DND-41 (cell line): ENCODE data around the gene MAP4.

ENCODE experiments used
- ATAC-seq: fragments of 200-7000 bp; cut with Tn5 transposase; 3 replicates; pipeline ENCODE4 v1.9.1; 2021; ENCODE audit warnings: low read depth; ENCODE audit not compliant: insufficient read depth
- DNase-seq: peaks from one replicate; pipeline ENCODE4 v3.0.0-alpha.2; 2020
- H2AFZ ChIP-seq: 2 replicates; pipeline ENCODE4 v1.6.0; 2012; ENCODE audit warnings: low read depth, low read length
- H3K27ac ChIP-seq: 2 replicates; pipeline ENCODE4 v1.5.1; 2012; ENCODE audit warnings: low read length, inconsistent platforms
- H3K27me3 ChIP-seq: fragments of 200-600 bp; sonication (generic); 2 replicates; pipeline ENCODE4 v1.6.0; 2012; ENCODE audit warnings: low read length, mild to moderate bottlenecking, inconsistent platforms; ENCODE audit not compliant: insufficient read depth, poor library complexity
- H3K36me3 ChIP-seq: 2 replicates; pipeline ENCODE4 v1.5.1; 2012; ENCODE audit warnings: low read length, inconsistent platforms; ENCODE audit not compliant: insufficient read depth
- H3K4me1 ChIP-seq: 2 replicates; pipeline ENCODE4 v1.5.1; 2012; ENCODE audit warnings: mild to moderate bottlenecking, low read length; ENCODE audit not compliant: insufficient read depth
- H3K4me2 ChIP-seq: 2 replicates; pipeline ENCODE4 v1.6.0; 2012; ENCODE audit warnings: mild to moderate bottlenecking, moderate library complexity, low read length, inconsistent platforms; ENCODE audit not compliant: insufficient read depth
- H3K4me3 ChIP-seq, 2 experiments: fragments of 200-600 bp in 1 of 2; shearing (Covaris generic) in 1 of 2; 2 replicates each; pipeline ENCODE4 v1.5.1; 2012 to 2016; ENCODE audit warnings: inconsistent platforms in 2 of 2, low read length in 2 of 2, mild to moderate bottlenecking in 2 of 2, low read depth in 1 of 2, moderate library complexity in 1 of 2
- H3K79me2 ChIP-seq: 2 replicates; pipeline ENCODE4 v1.6.0; 2012; ENCODE audit warnings: low read length, inconsistent platforms; ENCODE audit not compliant: insufficient read depth
- H3K9ac ChIP-seq: 2 replicates; pipeline ENCODE4 v1.6.0; 2012; ENCODE audit warnings: low read depth, mild to moderate bottlenecking, inconsistent platforms, low read length, moderate library complexity
- H3K9me3 ChIP-seq: 2 replicates; pipeline ENCODE4 v1.5.1; 2012; ENCODE audit warnings: low read length, moderate library complexity, mild to moderate bottlenecking, inconsistent platforms; ENCODE audit not compliant: insufficient read depth, severe bottlenecking
- H4K20me1 ChIP-seq: 2 replicates; pipeline ENCODE4 v1.6.0; 2012; ENCODE audit warnings: low read length; ENCODE audit not compliant: insufficient read depth
- EZH2 ChIP-seq: IDR thresholded peaks from 3 replicates; pipeline ENCODE4 v1.6.1; 2012; ENCODE audit warnings: borderline replicate concordance, low read depth, mild to moderate bottlenecking, moderate library complexity, low read length, inconsistent platforms; ENCODE audit not compliant: severe bottlenecking
- TF ChIP-seq, protein P1 (sequence below): IDR thresholded peaks from 2 replicates; pipeline ENCODE4 v1.5.1; 2012; ENCODE audit warnings: borderline replicate concordance, low read length, moderate library complexity, mild to moderate bottlenecking; ENCODE audit not compliant: poor library complexity, severe bottlenecking; ENCODE audit errors: extremely low read depth

The MAP4 gene

DNA sequence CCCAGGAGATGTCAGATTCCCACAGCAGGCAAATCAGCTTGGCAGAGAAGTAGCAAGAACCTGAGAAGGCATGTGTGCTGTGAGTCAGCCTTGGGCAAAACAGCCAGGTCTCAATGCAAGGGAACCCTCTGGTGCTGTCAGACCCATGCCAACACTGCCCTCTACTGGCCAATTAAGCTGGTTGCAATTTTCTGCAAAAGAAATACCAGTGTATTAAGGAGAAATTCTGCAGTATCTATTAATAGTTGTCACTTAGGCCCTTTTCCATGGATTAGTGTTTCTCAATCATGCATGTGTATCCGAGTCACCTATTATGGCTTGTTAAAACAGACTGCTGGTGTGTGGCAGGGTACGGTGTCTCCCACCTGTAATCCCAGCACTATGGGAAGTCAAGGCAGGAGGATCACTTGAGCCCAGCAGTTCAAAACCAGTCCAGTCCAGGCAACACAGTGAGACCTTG lies 26.2 kb downstream of the MAP4 start:
- TF ChIP-seq, protein P1, sequence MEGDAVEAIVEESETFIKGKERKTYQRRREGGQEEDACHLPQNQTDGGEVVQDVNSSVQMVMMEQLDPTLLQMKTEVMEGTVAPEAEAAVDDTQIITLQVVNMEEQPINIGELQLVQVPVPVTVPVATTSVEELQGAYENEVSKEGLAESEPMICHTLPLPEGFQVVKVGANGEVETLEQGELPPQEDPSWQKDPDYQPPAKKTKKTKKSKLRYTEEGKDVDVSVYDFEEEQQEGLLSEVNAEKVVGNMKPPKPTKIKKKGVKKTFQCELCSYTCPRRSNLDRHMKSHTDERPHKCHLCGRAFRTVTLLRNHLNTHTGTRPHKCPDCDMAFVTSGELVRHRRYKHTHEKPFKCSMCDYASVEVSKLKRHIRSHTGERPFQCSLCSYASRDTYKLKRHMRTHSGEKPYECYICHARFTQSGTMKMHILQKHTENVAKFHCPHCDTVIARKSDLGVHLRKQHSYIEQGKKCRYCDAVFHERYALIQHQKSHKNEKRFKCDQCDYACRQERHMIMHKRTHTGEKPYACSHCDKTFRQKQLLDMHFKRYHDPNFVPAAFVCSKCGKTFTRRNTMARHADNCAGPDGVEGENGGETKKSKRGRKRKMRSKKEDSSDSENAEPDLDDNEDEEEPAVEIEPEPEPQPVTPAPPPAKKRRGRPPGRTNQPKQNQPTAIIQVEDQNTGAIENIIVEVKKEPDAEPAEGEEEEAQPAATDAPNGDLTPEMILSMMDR: peak; percentile 96
- TF ChIP-seq EZH2: no peak
- Histone ChIP-seq H3K27me3 (no peaks in the 10 kb centered on the region), H3K36me3 (peaks cover 8% of the 10 kb centered on the region; the same call in 1 of the 2 replicates), H2AFZ (no peak overlapping the region), H3K9me3 (no peaks in the 10 kb centered on the region), H3K4me2 (no peak overlapping the region), H3K27ac (no peak overlapping the region), H4K20me1 (no peaks in the 10 kb centered on the region; the same call in 1 of the 2 replicates), H3K79me2 (peaks cover 3% of the 10 kb centered on the region; the same call in 1 of the 2 replicates), H3K4me1 (no peaks in the 10 kb centered on the region), H3K4me3 (no peak overlapping the region), H3K9ac (no peak overlapping the region)
- DNase-seq (peak; percentile 76), ATAC-seq (peak; percentile 98)

DNA sequence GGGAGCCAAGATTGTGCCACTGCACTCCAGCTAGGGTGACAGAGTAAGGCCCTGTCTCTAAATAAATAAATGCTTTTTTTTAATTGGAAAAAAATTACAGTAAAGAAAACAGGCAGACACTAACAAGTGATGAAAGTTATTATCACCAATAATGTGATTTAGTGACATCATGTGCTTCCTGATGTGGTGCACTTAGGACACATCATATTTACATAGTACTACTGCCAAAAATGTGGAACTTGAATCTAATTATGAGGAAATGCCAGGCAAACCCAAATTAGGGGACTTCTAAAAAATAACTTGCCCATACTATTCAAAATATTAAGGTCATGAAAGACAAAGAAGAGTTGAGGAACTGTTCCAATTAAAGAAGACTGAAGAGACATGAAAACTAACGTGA lies 30.8 kb downstream of the MAP4 start:
- Histone ChIP-seq H3K79me2 (peaks cover 3% of the 10 kb centered on the region; the same call in 1 of the 2 replicates), H3K4me3 (no peak overlapping the region), H3K9me3 (no peaks in the 10 kb centered on the region), H3K36me3 (no peaks in the 10 kb centered on the region; the same call in 1 of the 2 replicates), H4K20me1 (no peaks in the 10 kb centered on the region; the same call in 1 of the 2 replicates), H3K27me3 (no peaks in the 10 kb centered on the region), H2AFZ (no peak overlapping the region), H3K27ac (no peak overlapping the region), H3K9ac (no peak overlapping the region), H3K4me1 (no peaks in the 10 kb centered on the region), H3K4me2 (no peak overlapping the region)
- DNase-seq (no peak), ATAC-seq (no peak)
- no peak for TF ChIP-seq EZH2
- TF ChIP-seq, protein P1: no peak

DNA sequence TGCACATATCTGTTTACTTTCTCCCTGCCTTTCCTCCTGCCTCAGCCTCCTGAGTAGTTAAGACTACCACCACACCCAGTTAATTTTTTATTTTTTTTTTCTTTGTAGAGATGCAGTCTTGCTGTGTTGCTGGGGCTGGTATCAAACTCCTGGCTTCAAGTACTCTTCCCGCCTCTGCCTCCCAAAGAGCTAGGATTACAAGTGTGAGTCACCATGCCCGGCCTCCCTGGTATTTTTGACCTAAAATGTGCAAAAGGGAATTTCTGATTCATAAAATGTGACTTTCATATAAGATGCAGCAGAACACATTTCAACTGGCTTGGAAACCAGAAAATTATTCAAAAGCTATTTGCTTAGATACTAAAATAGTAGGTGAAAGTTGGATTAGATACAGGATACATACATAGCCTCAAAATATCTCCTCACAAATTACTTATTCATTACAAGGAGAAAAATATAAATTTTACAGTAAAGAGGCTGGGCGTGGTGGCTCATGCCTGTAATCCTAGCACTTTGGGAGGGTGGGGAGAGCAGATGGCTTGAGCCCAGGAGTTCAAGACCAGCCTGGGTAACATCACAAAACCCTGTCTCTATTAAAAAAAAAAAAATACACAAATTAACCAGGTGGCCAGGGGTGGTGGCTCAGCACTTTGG lies 32.0 kb downstream of the MAP4 start:
- no peak overlapping the region for H3K4me2 ChIP-seq
- H3K4me1 ChIP-seq: no peaks in the 10 kb centered on the region
- H3K4me3 ChIP-seq: no peak overlapping the region
- peaks cover 7% of the 10 kb centered on the region; the same call in 1 of the 2 replicates for H3K79me2 ChIP-seq
- TF ChIP-seq, protein P1: no peak
- no peak for TF ChIP-seq EZH2
- H3K27ac ChIP-seq: no peak overlapping the region
- H4K20me1 ChIP-seq: no peaks in the 10 kb centered on the region; the same call in 1 of the 2 replicates
- H2AFZ ChIP-seq: no peak overlapping the region
- H3K27me3 ChIP-seq: no peaks in the 10 kb centered on the region
- no peak for DNase-seq
- H3K36me3 ChIP-seq: no peaks in the 10 kb centered on the region; the same call in 1 of the 2 replicates
- no peak for ATAC-seq
- H3K9ac ChIP-seq: no peak overlapping the region
- no peaks in the 10 kb centered on the region for H3K9me3 ChIP-seq
